ENCODE results near the gene ERN1.
"Not testable (repeated sequence)": the region's sequence is repeated elsewhere in the genome, so short reads cannot be mapped to it uniquely, and the experiment has no call there.

ERN1 gene

GRCh38 chr17:64022611-64023063, 107.3 kb downstream of the ERN1 start:
- DNase-seq = no peak

- DNase-seq = no peak
These were observed 109.7 kb downstream of the ERN1 start, which contains the start of gene ICAM2 for GRCh38 chr17:64020056-64020766. Gene ICAM2 (minus strand): TSS chr17:64020633. CDS start chr17:64006691, 13,942 bp downstream.

- not testable (repeated sequence) for DNase-seq
These were observed 110.4 kb downstream of the ERN1 start for GRCh38 chr17:64019551-64019961.

GRCh38 chr17:64017381-64017980, 112.5 kb downstream of the ERN1 start:
- no peak for DNase-seq

- DNase-seq = no peak
These were observed 113.0 kb downstream of the ERN1 start for GRCh38 chr17:64016974-64017373.

GRCh38 chr17:64016231-64016784, 113.6 kb downstream of the ERN1 start:
- DNase-seq = no peak

GRCh38 chr17:64015447-64015846, 114.5 kb downstream of the ERN1 start:
- no peak for DNase-seq

- no peak for DNase-seq
These were observed 120.2 kb downstream of the ERN1 start for GRCh38 chr17:64009571-64010402.

GRCh38 chr17:64008830-64009229, 121.1 kb downstream of the ERN1 start:
- no peak for DNase-seq

GRCh38 chr17:64008346-64008745, 121.6 kb downstream of the ERN1 start:
- no peak for DNase-seq

- no peak for DNase-seq
These were observed 122.1 kb downstream of the ERN1 start for GRCh38 chr17:64007838-64008282.

GRCh38 chr17:64007089-64007837, 122.7 kb downstream of the ERN1 start:
- not testable (repeated sequence) for DNase-seq

GRCh38 chr17:64006361-64007088, 123.4 kb downstream of the ERN1 start:
- DNase-seq = no peak

- peak; percentile 70 for DNase-seq
These were observed 124.2 kb downstream of the ERN1 start for GRCh38 chr17:64005734-64006167.

- DNase-seq = no peak
These were observed 124.8 kb downstream of the ERN1 start for GRCh38 chr17:64004903-64005733.

GRCh38 chr17:64004218-64004770, 125.7 kb downstream of the ERN1 start:
- DNase-seq = no peak

- DNase-seq = no peak
These were observed 126.3 kb downstream of the ERN1 start for GRCh38 chr17:64003526-64004121.

- DNase-seq = no peak
These were observed 127.1 kb downstream of the ERN1 start for GRCh38 chr17:64002658-64003525.

All from NCI-H524 treated with DMSO at 0.1 percent for 48 hours (cell line).